Measurements from ENCODE around the gene TLE4.
"Not testable (repeated sequence)": the region's sequence is repeated elsewhere in the genome, so short reads cannot be mapped to it uniquely, and the experiment has no call there.

Gene TLE4

GRCh38 chr9:79603222-79603920 lies 31.6 kb downstream of the TLE4 start:
- no peak for DNase-seq (ENCODE audit: low read depth, low spot score)

DNA sequence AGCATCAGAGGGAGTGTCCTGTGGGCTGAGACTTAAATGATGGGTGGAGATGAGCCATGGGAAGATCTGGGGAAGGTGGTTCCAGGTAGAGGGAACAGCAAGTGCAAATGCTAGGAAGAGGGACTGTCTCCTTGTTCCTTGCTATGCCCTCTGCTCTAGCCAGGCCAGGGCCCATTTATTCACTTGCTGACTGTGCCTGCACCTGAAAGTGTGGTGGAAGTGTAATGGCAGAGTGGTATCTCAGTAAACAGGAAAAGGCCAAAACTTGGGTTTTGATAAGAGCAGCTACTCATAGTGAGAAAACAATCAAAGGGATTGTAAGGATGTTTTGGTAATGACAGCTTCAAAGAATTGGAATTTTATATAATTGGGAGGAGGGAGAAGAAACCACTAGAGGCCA lies 32.4 kb downstream of the TLE4 start:
- no peak for DNase-seq (ENCODE audit: low read depth, low spot score)

GRCh38 chr9:79604921-79605562 lies 33.3 kb downstream of the TLE4 start:
- no peak for DNase-seq (ENCODE audit: low read depth, low spot score)

GRCh38 chr9:79606529-79606928 lies 34.8 kb downstream of the TLE4 start:
- not testable (repeated sequence) for DNase-seq (ENCODE audit: low read depth, low spot score)

- no peak for DNase-seq (ENCODE audit: low read depth, low spot score)
Observed at GRCh38 chr9:79609468-79610018, 37.8 kb downstream of the TLE4 start.

DNA sequence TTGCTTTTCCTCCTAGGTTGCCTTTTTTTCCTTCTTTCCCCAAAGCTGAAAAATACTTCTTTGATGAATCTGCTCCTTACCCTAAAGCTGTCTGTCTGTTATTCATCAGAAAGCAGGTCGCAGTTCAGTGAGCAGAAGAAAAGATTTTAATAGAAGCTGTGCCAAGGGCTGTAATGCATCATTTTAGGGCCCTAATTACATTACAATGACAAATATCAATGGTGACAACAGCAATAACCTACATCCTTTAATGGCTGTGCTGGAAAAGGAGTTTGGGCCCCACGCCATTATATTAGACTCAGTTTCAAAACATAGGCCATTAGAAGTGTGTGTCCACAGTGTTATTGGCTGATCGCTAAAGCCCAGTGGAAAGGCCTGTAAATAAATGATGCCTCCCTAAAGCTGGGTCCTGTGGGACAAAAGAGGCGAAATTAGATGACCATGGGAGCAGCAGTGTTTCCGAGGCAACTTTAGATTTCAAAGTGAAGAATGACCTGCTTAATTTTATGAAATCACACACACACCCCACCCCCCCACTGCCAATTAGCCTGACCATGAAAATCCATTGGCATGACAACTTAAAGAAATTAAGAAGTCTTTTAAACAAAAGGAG lies 38.4 kb downstream of the TLE4 start:
- DNase-seq (ENCODE audit: low read depth, low spot score): no peak

DNA sequence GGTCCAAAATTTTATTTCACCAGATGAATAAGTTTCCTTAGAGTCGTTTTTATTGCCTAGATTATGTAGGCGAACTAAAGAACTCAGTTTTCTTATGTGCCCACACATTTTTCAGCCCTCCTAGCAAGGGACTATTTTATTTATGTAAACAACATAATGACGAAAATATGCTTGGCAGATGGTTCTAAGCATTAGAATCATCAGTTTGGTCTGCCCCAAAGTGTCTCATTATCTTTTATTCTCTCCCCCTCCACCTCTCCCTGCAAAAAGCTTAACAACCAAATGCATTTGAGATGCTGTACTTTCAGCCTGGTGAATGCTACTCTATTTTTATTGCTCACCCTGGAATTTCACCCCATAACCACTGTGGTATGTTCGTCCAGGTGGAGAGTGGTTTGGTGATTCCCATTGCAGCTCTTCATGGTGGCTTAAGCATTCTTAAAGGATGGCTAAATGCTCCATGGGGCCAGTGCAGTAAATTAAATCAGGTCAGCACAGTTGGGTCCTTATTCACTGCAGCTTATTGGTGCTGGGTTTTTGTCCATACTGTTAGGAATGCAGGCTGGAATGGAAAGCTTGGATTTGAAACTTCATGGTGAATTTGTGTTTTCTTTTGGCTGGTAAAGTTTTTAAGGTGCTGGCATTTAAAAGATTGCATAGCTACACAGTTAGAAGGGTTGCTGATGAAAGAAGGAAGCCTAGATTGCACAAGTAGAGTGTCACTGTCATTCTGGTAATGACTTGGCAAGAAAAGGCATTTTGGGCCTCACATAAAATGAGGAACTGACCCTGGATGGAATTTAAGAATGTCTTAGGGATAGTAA lies 39.2 kb downstream of the TLE4 start:
- no peak for DNase-seq (ENCODE audit: low read depth, low spot score)

GRCh38 chr9:79613145-79613544 lies 41.4 kb downstream of the TLE4 start:
- no peak for DNase-seq (ENCODE audit: low read depth, low spot score)

DNA sequence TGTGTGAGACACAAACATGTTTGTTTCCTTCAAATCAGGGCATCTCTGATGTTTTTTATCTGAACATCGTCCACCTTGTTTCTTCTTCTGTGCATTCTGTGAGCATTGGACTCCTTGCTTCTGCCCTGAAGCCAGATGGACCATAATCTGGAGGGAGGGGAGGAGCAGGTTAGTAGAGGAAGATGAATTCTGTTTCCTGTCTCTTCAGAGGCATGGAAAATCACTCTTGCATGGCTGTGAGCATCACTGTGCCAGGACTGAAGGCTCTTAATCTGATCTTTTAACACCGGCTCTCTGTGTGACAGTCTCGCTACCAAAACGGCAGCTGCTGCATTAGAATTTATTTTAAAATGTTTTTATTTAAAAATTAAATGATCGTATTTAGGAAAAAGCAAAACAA lies 43.3 kb downstream of the TLE4 start:
- DNase-seq (ENCODE audit: low read depth, low spot score): no peak

DNA sequence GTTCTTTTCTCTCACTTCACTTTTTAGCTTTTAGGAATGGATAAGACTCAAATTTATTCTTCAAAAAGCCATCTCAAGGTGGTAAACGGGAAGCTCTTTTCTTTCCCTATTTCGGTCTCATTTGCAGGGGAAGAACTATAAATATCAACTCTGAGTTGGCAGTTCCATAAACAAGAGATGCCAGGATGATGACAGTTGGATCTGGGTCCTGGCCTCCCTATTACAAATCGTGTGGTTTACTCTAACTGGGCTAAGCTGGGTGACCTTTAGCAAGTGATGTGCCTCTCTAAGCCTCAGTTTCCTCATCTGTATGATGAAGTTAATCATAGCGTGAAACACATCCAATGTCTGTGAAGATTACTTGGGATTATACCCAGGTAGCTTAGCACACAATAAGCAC lies 44.2 kb downstream of the TLE4 start:
- DNase-seq (ENCODE audit: low read depth, low spot score): no peak

DNA sequence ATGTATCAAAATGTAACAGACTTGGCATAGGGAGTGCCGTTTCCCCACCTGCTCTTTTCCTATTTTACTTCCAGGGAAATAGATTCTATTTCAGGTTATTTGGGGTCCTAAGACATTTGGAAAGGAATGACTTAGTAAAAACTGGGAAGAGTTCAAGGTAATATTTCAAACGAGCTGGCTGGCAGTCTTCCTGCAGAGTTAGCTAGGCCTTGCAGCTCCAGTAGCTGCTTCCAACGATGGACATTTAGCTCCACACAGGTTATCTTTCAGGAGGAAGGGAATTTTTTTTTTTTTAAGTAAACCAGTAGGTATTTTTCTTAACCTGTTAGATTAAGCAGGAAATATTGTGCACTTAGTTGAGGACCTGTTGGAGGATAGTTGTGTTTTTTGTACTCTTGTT lies 45.2 kb downstream of the TLE4 start:
- DNase-seq (ENCODE audit: low read depth, low spot score): no peak

DNA sequence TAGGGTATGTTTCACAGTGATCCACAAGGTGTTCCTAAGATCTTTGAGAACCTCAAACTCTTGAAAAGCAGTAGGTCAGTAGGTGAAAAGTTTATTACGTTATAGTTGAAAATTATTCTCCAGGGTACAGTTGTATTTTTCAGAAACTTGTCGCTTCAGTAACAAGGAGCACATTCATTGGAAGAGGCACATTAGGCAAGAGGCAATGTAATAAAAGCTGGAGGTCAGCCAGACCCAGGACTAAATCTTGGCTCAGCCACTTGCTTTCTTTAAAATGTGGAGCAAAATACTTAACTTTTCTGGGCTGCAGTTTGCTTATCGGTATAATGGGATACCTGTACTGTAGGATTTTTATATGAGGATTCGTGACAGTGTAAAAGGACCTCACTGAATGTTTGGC lies 45.6 kb downstream of the TLE4 start:
- DNase-seq (ENCODE audit: low read depth, low spot score): no peak

GRCh38 chr9:79619930-79620329 lies 48.2 kb downstream of the TLE4 start:
- no peak for DNase-seq (ENCODE audit: low read depth, low spot score)

GRCh38 chr9:79621916-79622575 lies 50.3 kb downstream of the TLE4 start:
- DNase-seq (ENCODE audit: low read depth, low spot score): no peak

DNA sequence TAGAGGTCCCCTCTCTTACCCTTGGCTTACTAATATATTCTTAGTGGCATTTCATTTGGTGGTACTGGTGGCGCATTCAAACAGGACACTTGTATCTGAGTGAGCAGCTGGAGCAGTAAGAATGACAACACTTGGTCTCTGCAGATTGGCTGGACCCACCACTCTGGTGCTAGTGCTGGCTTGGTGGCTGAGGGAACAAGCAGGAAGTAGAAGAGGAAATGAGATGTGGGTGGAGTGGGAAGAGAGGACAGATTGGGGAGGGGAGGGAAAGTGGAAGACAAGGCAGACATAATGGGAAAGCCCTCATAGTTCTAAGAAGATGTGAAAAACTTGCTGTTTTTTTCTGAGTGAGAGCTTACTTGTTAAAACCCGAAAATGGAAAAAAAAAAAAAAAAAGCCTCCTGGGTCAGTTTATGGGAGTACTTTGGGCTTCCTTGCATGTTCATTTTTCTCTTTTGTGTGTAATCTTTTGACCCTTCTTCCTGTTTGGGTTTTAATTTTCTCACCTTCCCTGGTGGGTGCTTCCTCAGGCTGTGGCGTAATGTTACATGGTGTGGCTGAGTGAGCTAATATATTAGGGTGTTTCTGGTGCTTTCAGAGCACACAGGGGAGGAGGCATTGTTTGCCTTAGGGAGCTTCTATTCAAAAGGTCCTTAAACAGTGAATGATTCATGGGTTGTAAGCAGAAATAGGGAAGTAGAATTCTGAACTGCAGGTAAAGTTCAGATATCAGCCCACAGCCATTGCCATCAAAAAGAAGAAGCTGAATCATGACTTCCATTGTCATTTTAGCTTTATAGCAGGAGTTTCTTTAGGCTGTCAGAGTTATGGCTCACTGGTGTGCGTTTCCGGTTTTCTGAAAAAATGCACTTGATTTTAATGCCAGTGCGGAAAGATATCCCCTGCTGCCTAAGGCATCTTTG lies 52.3 kb downstream of the TLE4 start:
- no peak for DNase-seq (ENCODE audit: low read depth, low spot score)

- DNase-seq (ENCODE audit: low read depth, low spot score): no peak
Observed at GRCh38 chr9:79629721-79630120, 58.0 kb downstream of the TLE4 start.

DNA sequence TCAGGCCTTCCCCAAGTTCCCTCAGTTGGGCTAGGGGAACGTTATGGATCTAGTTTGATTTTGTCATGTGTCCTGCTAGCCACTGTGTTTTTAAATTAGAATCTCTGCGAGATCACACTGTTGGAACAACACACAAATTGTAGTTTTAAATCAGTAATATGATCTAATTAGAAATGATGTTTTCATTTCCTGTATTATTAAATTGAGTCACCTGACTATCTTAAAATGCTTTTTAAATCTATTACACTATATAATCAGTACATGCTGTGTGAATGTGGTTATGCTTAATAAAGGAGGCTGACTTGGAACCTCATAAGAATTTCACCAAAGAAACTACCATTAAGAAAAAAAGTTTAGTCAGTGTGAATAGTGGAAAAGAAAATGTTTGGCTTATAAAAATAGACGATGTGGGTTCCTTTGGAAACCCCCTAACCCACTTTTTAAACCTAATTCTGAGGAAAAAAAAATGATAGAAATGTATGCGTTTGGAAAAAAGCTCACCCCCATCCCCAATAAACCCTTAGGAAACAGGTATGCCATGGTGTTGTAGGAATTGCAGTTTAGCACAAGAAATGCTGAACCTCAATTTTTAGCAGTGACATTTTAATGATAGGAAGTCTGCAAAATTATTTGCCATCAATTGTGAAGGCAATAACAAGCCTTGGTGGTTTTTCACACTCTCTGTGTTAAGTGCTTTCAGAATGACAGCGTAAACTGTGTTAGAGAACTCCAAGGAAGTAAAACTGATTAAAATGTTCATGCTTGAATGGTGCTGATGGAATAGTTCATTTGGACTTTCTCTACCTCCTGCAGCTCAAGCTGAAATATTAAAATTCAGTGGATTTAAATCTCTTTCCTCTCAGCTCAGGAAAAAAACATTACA lies 59.0 kb downstream of the TLE4 start:
- no peak for DNase-seq (ENCODE audit: low read depth, low spot score)

DNA sequence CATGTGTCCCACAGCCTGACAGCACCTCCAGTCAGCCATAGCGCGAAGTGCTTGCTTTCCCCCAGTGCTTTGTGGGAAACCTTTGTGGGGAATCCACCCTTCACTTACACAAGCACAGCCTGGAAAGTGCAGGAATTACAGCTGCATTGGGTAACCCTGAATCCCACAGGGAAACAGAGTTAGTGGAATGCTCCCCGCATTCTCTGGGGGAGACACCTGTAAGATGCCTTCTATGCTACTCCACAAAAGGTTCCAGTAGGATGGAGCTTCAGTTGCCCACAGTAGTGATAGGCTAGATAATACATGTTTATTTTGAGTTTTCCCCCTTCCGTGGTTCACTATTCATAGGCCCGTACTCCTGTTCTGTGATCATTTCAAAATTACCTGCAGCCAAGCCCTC lies 60.3 kb downstream of the TLE4 start:
- no peak for DNase-seq (ENCODE audit: low read depth, low spot score)

- no peak for DNase-seq (ENCODE audit: low read depth, low spot score)
Observed at GRCh38 chr9:79632705-79633104, 60.9 kb downstream of the TLE4 start.

Measured in activated CD4-positive, CD25-positive, alpha-beta regulatory T cell treated with anti-CD3 and anti-CD28 coated beads, Interleukin-2, amount 50 U/mL, for 16 hours (primary cell).